ENCODE data around the gene OR6J1.
"Not testable (repeated sequence)": the region's sequence is repeated elsewhere in the genome, so short reads cannot be mapped to it uniquely, and the experiment has no call there.

Gene OR6J1

DNA sequence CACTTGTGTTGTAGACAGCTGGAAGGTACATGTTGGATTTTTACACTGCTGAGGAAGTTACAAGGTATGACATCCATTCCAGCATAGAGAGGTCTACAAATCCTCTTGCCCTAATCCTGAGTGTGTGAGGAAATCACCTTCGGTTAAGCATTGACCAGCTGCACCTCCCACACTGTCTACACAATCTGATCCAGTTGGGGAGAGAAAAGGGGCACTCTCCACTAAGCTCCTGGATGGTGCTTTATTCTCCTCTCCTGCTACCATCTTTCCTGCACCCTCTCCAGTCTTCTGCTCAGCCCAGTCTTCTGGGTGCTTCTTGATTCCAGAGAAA, at the start of gene OR6J1:
TSS of gene OR6J1 (minus strand) at position 48 of the 331 bp plus-strand sequence. CDS start 9,541 bp downstream, outside the sequence.
- no peaks in the 10 kb centered on the region for H3K9me3 ChIP-seq (ENCODE audit: control insufficient read depth, insufficient read depth, low read length)
- H3K4me1 ChIP-seq (ENCODE audit: insufficient read depth, low read length), result no peaks in the 10 kb centered on the region
- no peaks in the 10 kb centered on the region for H3K36me3 ChIP-seq (ENCODE audit: insufficient read depth, low read length)
- no peak within 1 kb of the TSS for H3K9ac ChIP-seq (ENCODE audit: low read depth, low read length)

DNA sequence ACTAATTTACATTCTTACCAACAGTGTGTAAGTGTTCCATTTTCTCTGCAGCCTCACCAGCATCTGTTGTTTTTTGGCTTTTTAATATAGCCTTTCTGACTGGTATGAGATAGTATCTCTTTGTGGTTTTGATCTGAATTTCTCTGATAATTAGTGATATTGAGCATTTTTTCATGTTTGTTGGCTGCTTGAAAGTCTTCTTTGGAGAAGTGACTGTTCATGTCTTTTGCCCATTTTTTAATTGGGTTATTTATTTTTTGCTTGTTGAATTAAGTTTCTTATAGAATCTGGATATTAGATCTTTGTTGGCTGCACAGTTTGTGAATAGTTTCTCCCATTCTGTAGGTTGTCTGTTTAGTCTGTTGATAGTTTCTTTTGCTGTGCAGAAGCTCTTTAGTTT, 48.0 kb upstream of the OR6J1 start:
- Histone ChIP-seq H3K36me3 (ENCODE audit: insufficient read depth, low read length) (no peaks in the 10 kb centered on the region), H3K9ac (ENCODE audit: low read depth, low read length) (no peak overlapping the region), H3K4me1 (ENCODE audit: insufficient read depth, low read length) (no peaks in the 10 kb centered on the region), H3K9me3 (ENCODE audit: control insufficient read depth, insufficient read depth, low read length) (no peaks in the 10 kb centered on the region)

- Histone ChIP-seq H3K9ac (ENCODE audit: low read depth, low read length) (no peak overlapping the region), H3K4me1 (ENCODE audit: insufficient read depth, low read length) (0 out of 2 replicates have a peak, but pooled peaks cover under 1% of the 10 kb centered on the region), H3K9me3 (ENCODE audit: control insufficient read depth, insufficient read depth, low read length) (no peaks in the 10 kb centered on the region), H3K36me3 (ENCODE audit: insufficient read depth, low read length) (no peaks in the 10 kb centered on the region)
Observed at GRCh38 chr14:22691171-22691570, 47.0 kb upstream of the OR6J1 start.

GRCh38 chr14:22689199-22689598, 45.0 kb upstream of the OR6J1 start:
- H3K36me3 ChIP-seq (ENCODE audit: insufficient read depth, low read length), result no peaks in the 10 kb centered on the region
- no peak overlapping the region for H3K9ac ChIP-seq (ENCODE audit: low read depth, low read length)
- peaks cover 9% of the 10 kb centered on the region; the same call in 1 of the 2 replicates for H3K4me1 ChIP-seq (ENCODE audit: insufficient read depth, low read length)
- no peaks in the 10 kb centered on the region for H3K9me3 ChIP-seq (ENCODE audit: control insufficient read depth, insufficient read depth, low read length)

GRCh38 chr14:22687969-22688368, 43.8 kb upstream of the OR6J1 start:
- not testable (repeated sequence) for H3K9ac ChIP-seq (ENCODE audit: low read depth, low read length); H3K9me3 ChIP-seq (ENCODE audit: control insufficient read depth, insufficient read depth, low read length); H3K36me3 ChIP-seq (ENCODE audit: insufficient read depth, low read length); H3K4me1 ChIP-seq (ENCODE audit: insufficient read depth, low read length)

GRCh38 chr14:22686176-22686611, 42.0 kb upstream of the OR6J1 start:
- H3K36me3 ChIP-seq (ENCODE audit: insufficient read depth, low read length); H3K4me1 ChIP-seq (ENCODE audit: insufficient read depth, low read length); H3K9me3 ChIP-seq (ENCODE audit: control insufficient read depth, insufficient read depth, low read length): not testable (repeated sequence)
- peak overlapping the region; percentile 18; the same call in 1 of the 2 replicates for H3K9ac ChIP-seq (ENCODE audit: low read depth, low read length)

DNA sequence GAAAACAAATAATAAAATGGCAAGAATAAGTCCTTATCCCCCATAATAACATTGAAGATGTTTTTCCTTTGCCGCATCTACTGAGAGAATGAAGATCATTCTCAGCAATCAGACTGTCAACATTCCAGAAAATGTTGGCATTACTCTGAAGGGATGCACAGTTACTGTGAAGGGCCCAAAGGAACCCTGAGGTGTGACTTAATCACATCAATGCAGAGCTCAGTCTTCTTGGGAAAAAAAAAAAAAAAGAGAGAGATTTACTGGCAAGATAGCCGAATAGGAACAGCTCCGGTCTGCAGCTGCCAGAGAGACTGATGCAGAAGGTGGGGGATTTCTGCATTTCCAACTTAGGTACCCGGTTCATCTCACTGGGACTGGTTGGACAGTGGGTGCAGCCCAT, 41.3 kb upstream of the OR6J1 start:
- no peak overlapping the region; the same call in 1 of the 2 replicates for H3K9ac ChIP-seq (ENCODE audit: low read depth, low read length)

GRCh38 chr14:22683428-22683827, 39.3 kb upstream of the OR6J1 start:
- not testable (repeated sequence) for H3K36me3 ChIP-seq (ENCODE audit: insufficient read depth, low read length); H3K9me3 ChIP-seq (ENCODE audit: control insufficient read depth, insufficient read depth, low read length); H3K9ac ChIP-seq (ENCODE audit: low read depth, low read length); H3K4me1 ChIP-seq (ENCODE audit: insufficient read depth, low read length)

More for the DNA sequence above, 41.3 kb upstream of the OR6J1 start:
- Histone ChIP-seq H3K36me3 (ENCODE audit: insufficient read depth, low read length) (no peaks in the 10 kb centered on the region), H3K9me3 (ENCODE audit: control insufficient read depth, insufficient read depth, low read length) (no peaks in the 10 kb centered on the region), H3K4me1 (ENCODE audit: insufficient read depth, low read length) (peaks cover 9% of the 10 kb centered on the region; the same call in 1 of the 2 replicates)

- Histone ChIP-seq H3K4me1 (ENCODE audit: insufficient read depth, low read length) (no peaks in the 10 kb centered on the region), H3K9ac (ENCODE audit: low read depth, low read length) (no peak overlapping the region), H3K36me3 (ENCODE audit: insufficient read depth, low read length) (no peaks in the 10 kb centered on the region), H3K9me3 (ENCODE audit: control insufficient read depth, insufficient read depth, low read length) (no peaks in the 10 kb centered on the region)
Observed at GRCh38 chr14:22678221-22678620, 34.1 kb upstream of the OR6J1 start.

DNA sequence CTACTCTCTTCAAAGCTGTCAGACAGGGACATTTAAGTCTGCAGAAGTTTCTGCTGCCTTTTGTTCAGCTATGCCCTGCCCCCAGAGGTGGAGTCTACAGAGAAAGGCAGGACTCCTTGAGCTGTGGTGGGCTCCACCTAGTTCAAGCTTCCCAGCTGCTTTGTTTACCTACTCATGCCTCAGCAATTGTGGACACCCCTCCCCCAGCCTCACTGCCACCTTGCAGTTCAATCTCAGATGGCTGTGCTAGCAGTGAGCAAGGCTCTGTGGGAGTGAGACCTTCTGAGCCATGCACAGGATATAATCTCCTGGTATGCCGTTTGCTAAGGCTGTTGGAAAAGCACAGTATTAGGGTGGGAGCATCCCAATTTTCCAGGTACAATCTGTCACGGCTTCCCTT, 33.4 kb upstream of the OR6J1 start:
- H3K4me1 ChIP-seq (ENCODE audit: insufficient read depth, low read length); H3K9me3 ChIP-seq (ENCODE audit: control insufficient read depth, insufficient read depth, low read length); H3K9ac ChIP-seq (ENCODE audit: low read depth, low read length); H3K36me3 ChIP-seq (ENCODE audit: insufficient read depth, low read length): not testable (repeated sequence)

- Histone ChIP-seq H3K36me3 (ENCODE audit: insufficient read depth, low read length) (no peaks in the 10 kb centered on the region), H3K9ac (ENCODE audit: low read depth, low read length) (no peak overlapping the region), H3K4me1 (ENCODE audit: insufficient read depth, low read length) (no peaks in the 10 kb centered on the region), H3K9me3 (ENCODE audit: control insufficient read depth, insufficient read depth, low read length) (no peaks in the 10 kb centered on the region)
Observed at GRCh38 chr14:22671622-22672021, 27.5 kb upstream of the OR6J1 start.

GRCh38 chr14:22668863-22669262, 24.7 kb upstream of the OR6J1 start:
- Histone ChIP-seq H3K9me3 (ENCODE audit: control insufficient read depth, insufficient read depth, low read length) (no peaks in the 10 kb centered on the region), H3K36me3 (ENCODE audit: insufficient read depth, low read length) (no peaks in the 10 kb centered on the region), H3K9ac (ENCODE audit: low read depth, low read length) (no peak overlapping the region), H3K4me1 (ENCODE audit: insufficient read depth, low read length) (no peaks in the 10 kb centered on the region)

DNA sequence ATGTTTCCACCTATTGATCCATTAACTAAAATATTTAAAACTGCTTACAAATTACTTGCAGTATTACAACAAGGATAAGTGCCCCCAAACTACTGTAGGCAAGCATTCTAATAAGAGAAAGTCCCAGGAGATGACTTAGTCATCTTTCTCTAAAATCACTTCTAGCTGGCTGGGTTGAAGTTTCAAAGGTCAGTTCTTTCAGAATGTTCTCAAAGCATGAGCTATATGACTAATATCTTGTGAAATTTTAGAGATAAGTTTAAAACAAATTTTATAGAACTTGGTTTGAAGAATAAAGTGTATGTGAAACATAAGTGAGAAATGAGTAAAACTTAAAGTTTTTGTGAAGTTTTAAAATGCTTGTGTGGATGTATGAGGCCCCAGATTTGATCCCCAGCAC, 24.3 kb upstream of the OR6J1 start:
- no peaks in the 10 kb centered on the region for H3K9me3 ChIP-seq (ENCODE audit: control insufficient read depth, insufficient read depth, low read length)
- no peaks in the 10 kb centered on the region for H3K4me1 ChIP-seq (ENCODE audit: insufficient read depth, low read length)
- H3K9ac ChIP-seq (ENCODE audit: low read depth, low read length), result no peak overlapping the region
- H3K36me3 ChIP-seq (ENCODE audit: insufficient read depth, low read length), result no peaks in the 10 kb centered on the region

- Histone ChIP-seq H3K9ac (ENCODE audit: low read depth, low read length) (no peak overlapping the region), H3K4me1 (ENCODE audit: insufficient read depth, low read length) (no peaks in the 10 kb centered on the region), H3K36me3 (ENCODE audit: insufficient read depth, low read length) (no peaks in the 10 kb centered on the region), H3K9me3 (ENCODE audit: control insufficient read depth, insufficient read depth, low read length) (no peaks in the 10 kb centered on the region)
Observed at GRCh38 chr14:22667881-22668280, 23.7 kb upstream of the OR6J1 start.

DNA sequence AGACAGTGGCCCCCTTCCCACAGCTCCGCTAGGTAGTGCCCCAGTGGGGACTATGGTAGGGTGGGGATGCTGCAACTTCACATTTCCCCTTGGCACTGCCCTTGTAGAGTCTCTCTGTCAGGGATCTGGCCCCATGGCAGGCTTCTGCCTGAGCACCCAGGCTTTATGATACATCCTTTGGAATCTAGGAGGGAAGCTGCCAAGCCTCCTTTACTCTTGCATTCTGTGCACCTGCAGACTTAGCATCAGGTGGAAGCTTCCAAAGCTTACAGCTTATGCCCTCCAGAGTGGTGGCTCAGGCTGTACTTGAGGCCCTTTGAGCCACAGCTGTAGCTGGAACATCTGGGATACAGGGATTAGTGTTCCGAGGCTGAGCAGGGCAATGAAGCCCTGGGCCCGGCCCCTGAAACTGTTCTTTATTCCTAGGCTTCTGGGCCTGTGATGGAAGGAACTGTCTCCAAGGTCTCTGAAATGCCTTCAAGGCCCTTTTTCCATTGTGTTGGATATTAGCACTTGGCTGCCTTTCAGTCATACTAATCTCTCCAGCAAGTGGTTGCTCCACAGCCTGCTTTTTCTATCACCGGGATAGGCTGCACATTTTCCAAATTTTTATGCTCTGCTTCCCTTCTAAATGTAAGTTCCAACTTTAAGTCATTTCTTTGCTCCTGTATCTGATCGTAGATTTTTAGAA, 22.2 kb upstream of the OR6J1 start:
- no peaks in the 10 kb centered on the region for H3K4me1 ChIP-seq (ENCODE audit: insufficient read depth, low read length)
- no peaks in the 10 kb centered on the region for H3K36me3 ChIP-seq (ENCODE audit: insufficient read depth, low read length)
- no peak overlapping the region for H3K9ac ChIP-seq (ENCODE audit: low read depth, low read length)
- no peaks in the 10 kb centered on the region for H3K9me3 ChIP-seq (ENCODE audit: control insufficient read depth, insufficient read depth, low read length)
